Measurements from ENCODE around the gene FMO2. TPM values are rescaled to one million over a fixed set of nuclear protein-coding genes. Genes with fewer than 3 reads are reported as not detected.
A peak's percentile ranks its signal among the peaks of the same experiment; 100 is the strongest.

The FMO2 gene
- total and polyA plus RNA-seq, 10 of the 15 experiments (the other 5 are each of a cell fraction or from before 2014, with no cell fraction given), result not detected

DNA sequence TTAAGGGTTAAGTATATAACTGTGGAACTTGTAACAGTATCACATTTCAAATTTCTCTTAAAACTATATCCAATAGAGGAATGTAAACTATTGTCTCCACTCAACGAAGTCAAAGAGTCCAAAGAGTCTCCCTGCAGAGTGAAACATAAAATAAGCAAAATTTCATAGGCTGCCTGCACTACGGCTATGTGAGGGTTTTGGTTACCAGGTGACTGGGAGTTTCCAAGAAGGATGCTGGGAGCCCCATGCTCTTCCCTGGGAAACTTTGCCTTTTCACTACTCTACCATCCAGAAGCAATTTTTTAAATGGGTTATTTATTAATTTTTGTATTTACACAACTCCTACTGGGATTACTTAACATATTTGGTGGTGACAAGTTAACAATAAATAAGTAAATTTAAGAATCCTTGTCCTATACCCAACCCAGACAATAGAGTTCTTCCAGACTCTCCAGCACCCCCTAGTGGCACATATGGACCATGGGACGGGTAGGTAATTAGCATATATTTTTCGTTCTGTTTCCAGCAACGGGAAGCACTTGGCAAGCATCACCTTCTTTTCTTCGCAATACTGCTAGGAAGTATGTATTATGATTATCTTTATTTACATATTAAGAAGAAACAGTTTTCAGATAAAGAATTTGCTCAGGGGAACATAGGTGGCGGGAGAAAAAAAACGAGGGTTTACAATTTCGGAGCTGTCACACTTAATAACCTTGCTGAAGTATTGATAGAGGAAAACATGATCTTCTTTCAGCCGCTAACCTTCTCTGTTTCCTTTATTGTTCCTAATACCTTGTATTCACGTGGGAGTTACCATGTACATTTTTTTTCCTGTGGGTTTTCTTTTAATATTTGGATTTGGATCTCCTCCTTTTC lies 3.5 kb downstream of the FMO2 start:
- TF ChIP-seq SIN3A (IDR thresholded peaks at IDR 0.05; ENCODE audit: low read depth, low read length) (no peak), POU2F2 (IDR thresholded peaks at IDR 0.05; ENCODE audit: borderline replicate concordance, low read depth, low read length) (peak; percentile 77; the same call in 1 of the 3 replicates), TARDBP (IDR thresholded peaks at IDR 0.05; ENCODE audit: borderline replicate concordance) (no peak), SMC3 (IDR thresholded peaks at IDR 0.05; ENCODE audit: borderline replicate concordance, low read length) (peak; percentile 48; the same call in 1 of the 2 replicates), RAD21 (IDR thresholded peaks at IDR 0.05; ENCODE audit: insufficient read depth, low read depth, low read length) (peak; percentile 68), ZZZ3 (IDR thresholded peaks at IDR 0.05; ENCODE audit: control insufficient read depth, insufficient read length, low read depth) (no peak), SIX5 (IDR thresholded peaks at IDR 0.05; ENCODE audit: low read depth, low read length, severe bottlenecking) (no peak)
- TF ChIP-seq, protein P1, sequence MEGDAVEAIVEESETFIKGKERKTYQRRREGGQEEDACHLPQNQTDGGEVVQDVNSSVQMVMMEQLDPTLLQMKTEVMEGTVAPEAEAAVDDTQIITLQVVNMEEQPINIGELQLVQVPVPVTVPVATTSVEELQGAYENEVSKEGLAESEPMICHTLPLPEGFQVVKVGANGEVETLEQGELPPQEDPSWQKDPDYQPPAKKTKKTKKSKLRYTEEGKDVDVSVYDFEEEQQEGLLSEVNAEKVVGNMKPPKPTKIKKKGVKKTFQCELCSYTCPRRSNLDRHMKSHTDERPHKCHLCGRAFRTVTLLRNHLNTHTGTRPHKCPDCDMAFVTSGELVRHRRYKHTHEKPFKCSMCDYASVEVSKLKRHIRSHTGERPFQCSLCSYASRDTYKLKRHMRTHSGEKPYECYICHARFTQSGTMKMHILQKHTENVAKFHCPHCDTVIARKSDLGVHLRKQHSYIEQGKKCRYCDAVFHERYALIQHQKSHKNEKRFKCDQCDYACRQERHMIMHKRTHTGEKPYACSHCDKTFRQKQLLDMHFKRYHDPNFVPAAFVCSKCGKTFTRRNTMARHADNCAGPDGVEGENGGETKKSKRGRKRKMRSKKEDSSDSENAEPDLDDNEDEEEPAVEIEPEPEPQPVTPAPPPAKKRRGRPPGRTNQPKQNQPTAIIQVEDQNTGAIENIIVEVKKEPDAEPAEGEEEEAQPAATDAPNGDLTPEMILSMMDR (IDR thresholded peaks at IDR 0.05 in 2 of 3, conservative IDR thresholded peaks at IDR 0.05 in 1 of 3; ENCODE audit: control insufficient read depth in 2 of 3, extremely low read depth in 1 of 3, insufficient read depth in 1 of 3, low read depth in 3 of 3, low read length in 3 of 3), result peak; percentile 68 to 87 (median 81)
- TF ChIP-seq, protein P2, sequence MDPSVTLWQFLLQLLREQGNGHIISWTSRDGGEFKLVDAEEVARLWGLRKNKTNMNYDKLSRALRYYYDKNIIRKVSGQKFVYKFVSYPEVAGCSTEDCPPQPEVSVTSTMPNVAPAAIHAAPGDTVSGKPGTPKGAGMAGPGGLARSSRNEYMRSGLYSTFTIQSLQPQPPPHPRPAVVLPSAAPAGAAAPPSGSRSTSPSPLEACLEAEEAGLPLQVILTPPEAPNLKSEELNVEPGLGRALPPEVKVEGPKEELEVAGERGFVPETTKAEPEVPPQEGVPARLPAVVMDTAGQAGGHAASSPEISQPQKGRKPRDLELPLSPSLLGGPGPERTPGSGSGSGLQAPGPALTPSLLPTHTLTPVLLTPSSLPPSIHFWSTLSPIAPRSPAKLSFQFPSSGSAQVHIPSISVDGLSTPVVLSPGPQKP (IDR thresholded peaks at IDR 0.05; ENCODE audit: low read depth, low read length), result no peak
- Histone ChIP-seq H3K36me3 (ENCODE audit: control insufficient read depth in 2 of 2, insufficient read depth in 2 of 2, low read length in 1 of 2) (no peaks in the 10 kb centered on the region), H3K27ac (ENCODE audit: control insufficient read depth, insufficient read depth) (no peak overlapping the region), H3K9ac (ENCODE audit: control insufficient read depth, insufficient read depth, low read length) (no peak overlapping the region), H3K4me3 (no peak overlapping the region), H3K4me1 (ENCODE audit: control insufficient read depth, insufficient read depth, low read length) (no peaks in the 10 kb centered on the region), H3K4me2 (ENCODE audit: control insufficient read depth, insufficient read depth) (no peak overlapping the region), H3K27me3 (replicated peaks in 1 of 2; ENCODE audit: control insufficient read depth in 2 of 2, insufficient read depth in 2 of 2, low read length in 1 of 2) (no peaks in the 10 kb centered on the region), H3K9me3 (replicated peaks; ENCODE audit: control insufficient read depth, insufficient read depth, low read length) (no peaks in the 10 kb centered on the region), H2AFZ (ENCODE audit: control insufficient read depth, low read depth, low read length) (no peak overlapping the region), H4K20me1 (ENCODE audit: control insufficient read depth, insufficient read depth) (no peaks in the 10 kb centered on the region), H3K79me2 (ENCODE audit: control insufficient read depth, insufficient read depth, low read length) (no peaks in the 10 kb centered on the region)
- no TSS peak for BruUV-seq (replicated peaks)
- ATAC-seq (peak; percentile 94), DNase-seq (ENCODE audit: low read depth, low spot score) (peak; percentile 5), FAIRE-seq (no peak)
- ChIA-PET POLR2A (no interaction called here), CTCF (interaction anchor here (0.6 to 2.4 kb wide), 13 partner anchors 11 to 644 kb away, joined by 3 to 14 read pairs (median 4); partner anchors contain the start of gene FMO4), SMC1A (ENCODE audit: uncharacterized antibody, unreplicated experiment) (interaction anchor here (0.8 to 2.2 kb wide), 4 partner anchors 107 to 1300 kb away, joined by 3 to 8 read pairs (median 4); partner anchors contain the start of gene FMO4), RAD21 (ENCODE audit: unreplicated experiment) (interaction anchor here (0.6 to 1.4 kb wide), 6 partner anchors 38 to 280 kb away, joined by 3 to 9 read pairs (median 4); partner anchors contain the start of gene FMO4)
- in situ Hi-C loops (cut with MboI) (no loop called here), intact Hi-C loops (cut with micrococcal nuclease; ENCODE audit: unreplicated experiment) (loop anchor here (5.0 to 10.0 kb wide), 2 partner anchors 106 to 224 kb away; no protein-coding TSS in a partner anchor)
- WGBS (ENCODE audit: insufficient coverage, insufficient replicate concordance, low lambda C conversion rate, missing lambda C conversion rate), result 23% methylated on average over 11 of the region's 11 CpGs

Data from GM12878 (cell line).